Uterus (tissue), 2 donors: ENCODE measurements around the gene C11orf24.

Experiments
- POLR2A ChIP-seq, 2 donors: fragments of 450-650 bp; IDR thresholded peaks; one replicate each; pipeline ENCODE4 v1.6.1; 2016; ENCODE audit warnings: antibody characterized with exemption in 2 of 2, mild to moderate bottlenecking in 1 of 2, moderate library complexity in 1 of 2
- TF ChIP-seq, protein P1 (sequence below), 4 experiments: fragments of 200-600 bp in 2 of 4; fragments of 450-650 bp in 2 of 4; sonication (generic) in 2 of 4; IDR thresholded peaks; one replicate each; pipeline ENCODE4 v1.5.1; 2016 to 2019; ENCODE audit warnings: antibody characterized with exemption in 4 of 4, mild to moderate bottlenecking in 2 of 4, moderate library complexity in 1 of 4

DNA sequence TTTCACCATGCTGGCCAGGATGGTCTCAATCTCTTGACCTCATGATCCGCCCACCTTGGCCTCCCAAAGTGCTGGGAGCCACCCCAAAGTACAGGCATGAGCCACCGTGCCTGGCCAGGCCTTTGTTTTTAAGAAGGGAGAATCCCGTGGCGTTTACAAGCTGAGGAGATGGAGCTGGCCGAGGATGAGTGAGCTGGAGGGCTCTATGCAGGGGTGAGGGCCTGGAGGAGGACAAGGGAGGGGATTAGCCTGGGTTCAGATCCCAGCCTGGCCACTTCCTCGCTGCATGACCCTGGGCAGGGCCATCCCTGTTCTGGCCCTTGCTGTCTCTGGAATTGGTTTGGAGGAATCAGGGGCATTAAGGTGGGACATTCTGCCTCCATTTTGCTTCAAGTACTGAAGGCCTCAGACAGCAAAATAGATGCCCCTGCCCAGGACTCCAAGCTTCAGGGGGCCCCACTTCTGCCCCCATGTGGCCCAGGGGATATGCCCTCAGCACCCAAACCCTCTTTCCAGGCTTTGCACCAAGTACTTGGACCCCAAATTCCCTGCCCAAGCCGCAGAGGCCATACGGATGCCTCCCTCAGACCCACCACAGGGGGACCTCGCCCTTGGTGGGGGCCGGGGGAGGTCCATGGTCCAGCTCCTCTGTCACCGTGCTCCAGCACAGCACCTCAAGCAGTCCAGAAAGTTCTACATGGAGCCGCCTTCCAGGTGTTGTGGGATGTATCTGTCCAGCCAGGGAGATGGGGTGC lies 28.5 kb upstream of the C11orf24 start:
- no peak for TF ChIP-seq POLR2A (IDR thresholded peaks at IDR 0.05)
- TF ChIP-seq, protein P1, sequence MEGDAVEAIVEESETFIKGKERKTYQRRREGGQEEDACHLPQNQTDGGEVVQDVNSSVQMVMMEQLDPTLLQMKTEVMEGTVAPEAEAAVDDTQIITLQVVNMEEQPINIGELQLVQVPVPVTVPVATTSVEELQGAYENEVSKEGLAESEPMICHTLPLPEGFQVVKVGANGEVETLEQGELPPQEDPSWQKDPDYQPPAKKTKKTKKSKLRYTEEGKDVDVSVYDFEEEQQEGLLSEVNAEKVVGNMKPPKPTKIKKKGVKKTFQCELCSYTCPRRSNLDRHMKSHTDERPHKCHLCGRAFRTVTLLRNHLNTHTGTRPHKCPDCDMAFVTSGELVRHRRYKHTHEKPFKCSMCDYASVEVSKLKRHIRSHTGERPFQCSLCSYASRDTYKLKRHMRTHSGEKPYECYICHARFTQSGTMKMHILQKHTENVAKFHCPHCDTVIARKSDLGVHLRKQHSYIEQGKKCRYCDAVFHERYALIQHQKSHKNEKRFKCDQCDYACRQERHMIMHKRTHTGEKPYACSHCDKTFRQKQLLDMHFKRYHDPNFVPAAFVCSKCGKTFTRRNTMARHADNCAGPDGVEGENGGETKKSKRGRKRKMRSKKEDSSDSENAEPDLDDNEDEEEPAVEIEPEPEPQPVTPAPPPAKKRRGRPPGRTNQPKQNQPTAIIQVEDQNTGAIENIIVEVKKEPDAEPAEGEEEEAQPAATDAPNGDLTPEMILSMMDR (IDR thresholded peaks at IDR 0.05), result no peak
